Inferior parietal cortex (tissue), 1 donor: ENCODE measurements around the gene STRN4.
"Not testable (repeated sequence)": the region's sequence is repeated elsewhere in the genome, so short reads cannot be mapped to it uniquely, and the experiment has no call there.

ENCODE experiments used
- DNase-seq: peaks from one replicate; pipeline ENCODE4 v3.0.0-alpha.2; 2016; ENCODE audit errors: extremely low spot score

STRN4 gene, protein sequence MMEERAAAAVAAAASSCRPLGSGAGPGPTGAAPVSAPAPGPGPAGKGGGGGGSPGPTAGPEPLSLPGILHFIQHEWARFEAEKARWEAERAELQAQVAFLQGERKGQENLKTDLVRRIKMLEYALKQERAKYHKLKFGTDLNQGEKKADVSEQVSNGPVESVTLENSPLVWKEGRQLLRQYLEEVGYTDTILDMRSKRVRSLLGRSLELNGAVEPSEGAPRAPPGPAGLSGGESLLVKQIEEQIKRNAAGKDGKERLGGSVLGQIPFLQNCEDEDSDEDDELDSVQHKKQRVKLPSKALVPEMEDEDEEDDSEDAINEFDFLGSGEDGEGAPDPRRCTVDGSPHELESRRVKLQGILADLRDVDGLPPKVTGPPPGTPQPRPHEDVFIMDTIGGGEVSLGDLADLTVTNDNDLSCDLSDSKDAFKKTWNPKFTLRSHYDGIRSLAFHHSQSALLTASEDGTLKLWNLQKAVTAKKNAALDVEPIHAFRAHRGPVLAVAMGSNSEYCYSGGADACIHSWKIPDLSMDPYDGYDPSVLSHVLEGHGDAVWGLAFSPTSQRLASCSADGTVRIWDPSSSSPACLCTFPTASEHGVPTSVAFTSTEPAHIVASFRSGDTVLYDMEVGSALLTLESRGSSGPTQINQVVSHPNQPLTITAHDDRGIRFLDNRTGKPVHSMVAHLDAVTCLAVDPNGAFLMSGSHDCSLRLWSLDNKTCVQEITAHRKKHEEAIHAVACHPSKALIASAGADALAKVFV

GRCh38 chr19:46746281-46747057 lies at the start of gene STRN4:
TSS of gene STRN4 (minus strand) at chr19:46746450. CDS start at chr19:46746430, 20 bp downstream.
- no peak for DNase-seq

DNA sequence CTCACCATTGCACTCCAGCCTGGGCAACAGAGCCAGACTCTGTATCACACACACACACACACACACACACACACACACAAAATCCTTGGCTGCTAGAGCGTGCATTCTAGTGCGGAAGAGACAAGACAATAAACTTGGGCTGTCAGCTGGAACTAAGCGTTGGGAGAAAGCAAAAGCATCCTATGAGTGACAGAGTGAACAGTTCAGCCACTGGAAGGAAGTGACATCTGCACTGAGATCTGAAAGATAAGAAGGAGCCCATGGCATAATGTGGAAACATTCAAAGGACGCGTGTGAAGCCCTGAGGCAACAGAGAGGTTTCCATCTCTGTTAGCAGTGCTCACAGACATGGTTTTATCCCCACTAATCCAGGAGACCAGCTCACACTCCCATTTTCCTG lies 45.7 kb upstream of the STRN4 start:
- DNase-seq, result no peak

DNA sequence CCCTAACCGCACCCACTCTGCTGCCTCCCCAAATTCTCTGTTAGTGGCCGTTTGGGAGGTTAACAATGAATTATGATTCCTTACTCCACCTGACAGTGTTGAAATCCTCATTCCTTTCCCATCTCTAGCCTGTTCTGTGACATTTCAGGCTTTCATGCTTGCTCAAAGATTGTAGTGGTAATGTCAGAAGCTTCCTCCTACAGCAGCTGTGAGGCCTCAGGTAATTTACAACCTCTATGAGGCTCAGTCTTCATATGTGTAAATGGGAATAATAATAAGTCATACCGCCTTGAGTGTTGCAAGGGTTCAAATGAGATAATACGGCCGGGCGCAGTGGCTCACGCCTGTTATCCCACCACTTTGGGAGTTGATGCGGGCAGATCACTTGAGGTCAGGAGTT lies 43.1 kb upstream of the STRN4 start:
- DNase-seq, result no peak

- no peak for DNase-seq
Measured at GRCh38 chr19:46788968-46789338, 42.7 kb upstream of the STRN4 start.

DNA sequence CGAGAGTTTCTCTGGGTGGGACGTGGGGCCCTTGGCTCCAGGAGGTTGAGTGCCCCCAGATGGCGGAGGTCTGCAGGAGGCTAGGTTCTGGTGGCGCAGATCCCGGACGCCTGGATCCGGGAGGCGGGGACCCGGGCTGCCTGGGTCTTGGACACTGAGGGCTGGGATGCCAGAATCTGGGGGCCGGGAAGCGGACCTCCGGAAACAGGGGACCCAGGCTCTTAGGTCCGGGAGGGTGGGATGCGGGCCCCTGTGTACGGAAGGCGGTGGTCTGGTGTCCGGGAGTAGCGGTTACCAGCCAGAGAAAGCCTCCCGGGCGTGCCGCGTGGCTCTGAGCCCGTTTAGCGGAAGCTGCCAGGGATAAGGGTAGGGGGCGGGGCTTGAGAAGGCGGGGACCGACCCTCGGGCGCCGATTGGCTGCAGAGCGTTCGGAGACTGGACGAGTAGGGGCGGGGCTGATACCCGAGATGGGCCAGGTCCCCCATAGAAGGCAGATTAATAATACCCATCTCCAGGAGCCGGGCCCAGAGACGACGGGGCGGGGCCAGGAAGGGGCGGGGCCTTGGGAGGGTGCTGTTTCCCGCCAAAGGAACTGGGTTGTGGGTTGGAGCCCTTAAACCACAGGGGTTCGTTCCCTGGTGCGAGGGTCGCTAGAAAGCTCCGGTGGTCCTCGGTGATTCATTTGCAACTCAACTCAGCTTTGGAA lies 42.2 kb upstream of the STRN4 start, which contains the start of gene SLC1A5:
SLC1A5 (minus strand) TSS at position 333 of the 706 bp plus-strand sequence. CDS start 629 bp downstream, outside the sequence.
- DNase-seq, result peak; percentile 57

- DNase-seq, result no peak
Measured at GRCh38 chr19:46787331-46788261, 41.3 kb upstream of the STRN4 start.

GRCh38 chr19:46787040-46787330 lies 40.7 kb upstream of the STRN4 start:
- DNase-seq, result no peak

GRCh38 chr19:46786236-46787039 lies 40.2 kb upstream of the STRN4 start:
- DNase-seq, result peak; percentile 49

DNA sequence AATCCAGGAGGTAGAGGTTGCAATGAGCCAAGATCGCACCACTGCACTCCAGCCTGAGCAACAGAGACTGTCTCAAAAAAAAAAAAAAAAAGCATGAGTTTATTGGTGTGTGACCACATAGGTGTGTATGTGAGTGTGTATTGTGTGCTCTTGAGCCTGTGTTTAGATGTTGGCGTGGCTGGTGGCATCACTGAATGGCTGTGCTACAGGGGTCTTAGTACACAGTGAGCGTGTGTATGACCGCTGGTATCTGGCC lies 39.7 kb upstream of the STRN4 start:
- DNase-seq, result no peak

GRCh38 chr19:46785054-46785979 lies 39.1 kb upstream of the STRN4 start:
- DNase-seq, result no peak

DNA sequence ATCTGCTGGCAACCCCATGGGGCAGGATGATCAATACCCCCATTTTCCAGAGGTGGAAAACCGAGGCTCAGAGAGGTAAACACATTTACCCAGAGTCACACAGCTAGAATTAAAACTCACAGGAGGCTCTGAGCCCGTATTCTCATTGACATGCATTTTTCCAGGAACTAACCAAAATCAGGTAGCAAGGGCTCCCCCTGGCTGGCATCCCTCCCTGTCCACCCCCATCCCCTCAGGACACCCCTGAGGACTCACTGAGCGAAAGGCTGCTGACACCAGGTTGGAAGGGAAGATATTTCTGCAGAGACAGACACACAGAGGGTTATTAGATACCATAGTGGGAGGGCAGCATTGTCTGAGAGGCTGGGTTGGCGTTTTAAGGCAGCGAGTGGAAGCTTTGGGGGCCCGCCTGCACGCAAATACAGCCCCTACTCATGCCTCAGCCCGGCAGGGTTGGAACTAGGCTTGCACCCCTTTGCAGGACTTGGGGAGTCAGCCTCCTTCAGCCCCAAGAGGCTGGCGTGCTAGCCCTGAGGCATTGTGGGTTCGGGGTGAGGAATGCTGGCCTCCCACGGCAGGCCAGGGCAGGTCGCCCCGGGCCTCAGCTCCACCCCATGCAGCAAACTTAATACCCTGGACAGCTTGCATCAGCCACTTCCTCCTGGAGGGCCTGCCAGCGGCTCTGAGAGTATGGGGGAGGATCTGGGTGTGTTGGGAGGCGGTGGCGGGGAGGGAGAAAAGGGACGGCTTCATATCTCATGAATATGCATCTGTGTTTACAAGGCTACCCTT lies 38.2 kb upstream of the STRN4 start:
- peak; percentile 13 for DNase-seq

GRCh38 chr19:46783670-46784069 lies 37.4 kb upstream of the STRN4 start:
- DNase-seq, result no peak

GRCh38 chr19:46782355-46783019 lies 36.2 kb upstream of the STRN4 start:
- no peak for DNase-seq

GRCh38 chr19:46777956-46778645 lies 31.9 kb upstream of the STRN4 start:
- DNase-seq, result not testable (repeated sequence)

GRCh38 chr19:46776927-46777911 lies 31.0 kb upstream of the STRN4 start:
- DNase-seq, result no peak
